HCT116 (cell line): ENCODE results near the gene BACH1. TPM values are rescaled to one million over a fixed set of nuclear protein-coding genes. Genes with fewer than 3 reads are reported as not detected.

Source experiments
- ATAC-seq: fragments of 200-7000 bp; cut with Tn5 transposase; 2 replicates; pipeline ENCODE4 v1.9.1; 2020; ENCODE audit warnings: mild to moderate bottlenecking, moderate library complexity
- BruUV-seq: library from RNA; stranded (reverse); fragments of 400-500 nt; replicated peaks from 2 replicates; lab custom pipeline; 2021; lab: Mats Ljungman, UMichigan
- CTCF ChIA-PET: fragments of 300-600 bp; sonication (Branson Sonifier 250); formaldehyde crosslinking; loops from one replicate; lab custom pipeline; 2021; ENCODE audit warnings: antibody characterized with exemption; lab: Charles Lee
- POLR2A ChIA-PET: fragments of 300-600, 350-600 bp; sonication (Branson Sonifier 250); formaldehyde crosslinking; loops from one replicate; lab custom pipeline; 2021; ENCODE audit warnings: antibody characterized with exemption; lab: Charles Lee
- RAD21 ChIA-PET, 2 experiments: fragments of 300-600 bp; sonication (Branson Sonifier 250); formaldehyde crosslinking; loops; one replicate each; lab custom pipeline; 2023; ENCODE audit warnings: low total read pairs in 2 of 2; ENCODE audit not compliant: uncharacterized antibody in 2 of 2, unreplicated experiment in 2 of 2, low non-redundant PET in 1 of 2; lab: Charles Lee
- DNase-seq: peaks from one replicate; pipeline ENCODE4 v3.0.0-alpha.2; 2010; ENCODE audit warnings: low read depth, low spot score
- H2AFZ ChIP-seq: fragments of 200-600 bp; shearing (Covaris generic), sonication (generic); 2 replicates; pipeline ENCODE4 v1.6.1; 2017; ENCODE audit warnings: low read depth, mixed run types, mixed read lengths, antibody characterized with exemption, low read length; ENCODE audit not compliant: poor library complexity, severe bottlenecking
- H3K27ac ChIP-seq: 2 replicates; pipeline ENCODE4 v1.5.1; 2012; ENCODE audit warnings: low read depth, low read length
- H3K27me3 ChIP-seq: fragments of 200-600 bp; sonication (generic); 2 replicates; pipeline ENCODE4 v1.6.1; 2016; ENCODE audit warnings: mixed run types, low read length, mixed read lengths; ENCODE audit not compliant: insufficient read depth
- H3K36me3 ChIP-seq, 2 experiments: fragments of 200-500 bp in 1 of 2; fragments of 200-600 bp in 1 of 2; sonication (Bioruptor generic) in 1 of 2; sonication (generic) in 1 of 2; 2 replicates each; pipeline versions ENCODE4 v1.5.1 to v1.6.1; 2014 to 2016; ENCODE audit warnings: low read length in 2 of 2, inconsistent platforms in 1 of 2, mixed read lengths in 1 of 2, mixed run types in 1 of 2; ENCODE audit not compliant: insufficient read depth in 2 of 2, control insufficient read depth in 1 of 2
- H3K4me1 ChIP-seq, 2 experiments: fragments of 200-600 bp in 1 of 2; sonication (generic) in 1 of 2; 2 replicates each; pipeline versions ENCODE4 v1.5.1 to v1.6.1; 2012 to 2017; ENCODE audit warnings: low read length in 2 of 2, inconsistent platforms in 1 of 2, mild to moderate bottlenecking in 1 of 2, mixed read lengths in 1 of 2, mixed run types in 1 of 2, moderate library complexity in 1 of 2; ENCODE audit not compliant: insufficient read depth in 2 of 2, control insufficient read depth in 1 of 2
- H3K4me2 ChIP-seq: fragments of 200-600 bp; sonication (generic); 2 replicates; pipeline ENCODE4 v1.6.1; 2017; ENCODE audit warnings: mixed run types, low read length, mixed read lengths
- H3K4me3 ChIP-seq, 2 experiments: fragments of 200-600 bp in 1 of 2; sonication (generic) in 1 of 2; replicated peaks in 1 of 2; 2 replicates each; pipeline ENCODE4 v1.5.1; 2011 to 2016; ENCODE audit warnings: low read length in 2 of 2, control low read depth in 1 of 2, low read depth in 1 of 2, mild to moderate bottlenecking in 1 of 2, mixed read lengths in 1 of 2, mixed run types in 1 of 2
- H3K79me2 ChIP-seq: fragments of 200-600 bp; sonication (generic); 2 replicates; pipeline ENCODE4 v1.6.1; 2017; ENCODE audit warnings: mild to moderate bottlenecking, mixed run types, low read length, moderate library complexity, mixed read lengths; ENCODE audit not compliant: insufficient read depth
- H3K9ac ChIP-seq: fragments of 200-600 bp; sonication (generic); 2 replicates; pipeline ENCODE4 v1.6.1; 2016; ENCODE audit warnings: low read length, mixed read lengths
- H3K9me2 ChIP-seq: fragments of 200-600 bp; sonication (generic), shearing (Covaris generic); 2 replicates; pipeline ENCODE4 v1.6.1; 2017; ENCODE audit warnings: mixed run types, mild to moderate bottlenecking, moderate library complexity; ENCODE audit not compliant: insufficient read depth
- H3K9me3 ChIP-seq, 2 experiments: fragments of 200-500 bp in 1 of 2; fragments of 200-600 bp in 1 of 2; sonication (Bioruptor generic) in 1 of 2; sonication (generic) in 1 of 2; 2 replicates each; pipeline ENCODE4 v1.6.1; 2014 to 2017; ENCODE audit warnings: low read length in 2 of 2, mixed read lengths in 2 of 2, inconsistent platforms in 1 of 2, low read depth in 1 of 2, mild to moderate bottlenecking in 1 of 2, mixed run types in 1 of 2, moderate library complexity in 1 of 2; ENCODE audit not compliant: control insufficient read depth in 1 of 2, insufficient read depth in 1 of 2
- H4K20me1 ChIP-seq: fragments of 200-600 bp; sonication (generic), shearing (Covaris generic); 2 replicates; pipeline ENCODE4 v1.6.1; 2017; ENCODE audit warnings: mixed run types, mild to moderate bottlenecking, moderate library complexity; ENCODE audit not compliant: insufficient read depth
- ATF3 ChIP-seq: IDR thresholded peaks from 2 replicates; pipeline ENCODE4 v1.6.1; 2012
- CBX3 ChIP-seq: IDR thresholded peaks from 2 replicates; pipeline ENCODE4 v1.6.1; 2012; ENCODE audit warnings: low read depth
- CTCF ChIP-seq, 3 experiments: fragments of 200-600 bp in 1 of 3; sonication (generic) in 1 of 3; IDR thresholded peaks in 2 of 3; conservative IDR thresholded peaks in 1 of 3; 2 replicates each; pipeline ENCODE4 v1.5.1; 2012 to 2017; ENCODE audit warnings: low read depth in 2 of 3, low read length in 2 of 3, antibody characterized with exemption in 1 of 3, borderline replicate concordance in 1 of 3, control low read depth in 1 of 3, mild to moderate bottlenecking in 1 of 3, mixed read lengths in 1 of 3, mixed run types in 1 of 3, moderate library complexity in 1 of 3; ENCODE audit not compliant: insufficient read depth in 1 of 3
- EZH2 ChIP-seq: fragments of 200-600 bp; sonication (generic); IDR thresholded peaks from 2 replicates; pipeline ENCODE4 v1.6.1; 2017; ENCODE audit warnings: antibody characterized with exemption, mixed run types
- EZH2phosphoT487 ChIP-seq: fragments of 200-600 bp; IDR thresholded peaks from 2 replicates; pipeline ENCODE4 v1.6.1; 2018; ENCODE audit warnings: antibody characterized with exemption, borderline replicate concordance
- JUND ChIP-seq: IDR thresholded peaks from 2 replicates; pipeline ENCODE4 v1.6.1; 2012
- MAX ChIP-seq: IDR thresholded peaks from 2 replicates; pipeline ENCODE4 v1.6.1; 2012
- POLR2A ChIP-seq: IDR thresholded peaks from 2 replicates; pipeline ENCODE4 v1.7.0; 2011; ENCODE audit warnings: borderline replicate concordance; ENCODE audit not compliant: insufficient read depth, insufficient read length; ENCODE audit errors: extremely low read depth
- POLR2AphosphoS5 ChIP-seq: IDR thresholded peaks from 2 replicates; pipeline ENCODE4 v1.6.1; 2011; ENCODE audit warnings: mild to moderate bottlenecking, low read depth, low read length, moderate library complexity
- SIN3A ChIP-seq: IDR thresholded peaks from 2 replicates; pipeline ENCODE4 v1.6.1; 2012; ENCODE audit warnings: low read depth
- SP1 ChIP-seq: IDR thresholded peaks from 2 replicates; pipeline ENCODE4 v1.6.1; 2012; ENCODE audit warnings: low read depth
- SRF ChIP-seq: IDR thresholded peaks from 2 replicates; pipeline ENCODE4 v1.6.1; 2012; ENCODE audit warnings: low read depth
- YY1 ChIP-seq: IDR thresholded peaks from 2 replicates; pipeline ENCODE4 v1.6.1; 2011; ENCODE audit warnings: low read length, low read depth, moderate library complexity, mild to moderate bottlenecking; ENCODE audit not compliant: insufficient replicate concordance; ENCODE audit errors: extremely low read depth
- ZBTB33 ChIP-seq: IDR thresholded peaks from 2 replicates; pipeline ENCODE4 v1.6.1; 2011; ENCODE audit warnings: mild to moderate bottlenecking, low read length, moderate library complexity; ENCODE audit not compliant: insufficient replicate concordance; ENCODE audit errors: extremely low read depth
- ZFX ChIP-seq: fragments of 450-650 bp; IDR thresholded peaks from 2 replicates; pipeline ENCODE4 v1.6.1; 2017
- intact Hi-C: fragments of 100-400 bp; cut with micrococcal nuclease; formaldehyde crosslinking; loops from 2 replicates; pipeline ENCODE4 v1.10.0; 2022
- total RNA-seq: library from RNA; stranded (reverse); gene quantifications from one replicate; pipeline ENCODE4 v1.2.1, GENCODE V29; 2021; ENCODE audit not compliant: unreplicated experiment

Gene BACH1
- total RNA-seq, 1 experiment from 2014 or later = 28.4 TPM

- Histone ChIP-seq H3K9me2 (no peaks in the 10 kb centered on the region), H3K4me1 (no peaks in the 10 kb centered on the region), H3K79me2 (no peaks in the 10 kb centered on the region; the same call in 1 of the 2 replicates), H3K36me3 (no peaks in the 10 kb centered on the region), H3K27ac (no peak overlapping the region), H3K4me3 (no peak overlapping the region), H2AFZ (no peak overlapping the region), H3K9ac (no peak overlapping the region), H4K20me1 (no peaks in the 10 kb centered on the region), H3K27me3 (no peaks in the 10 kb centered on the region), H3K9me3 (no peaks in the 10 kb centered on the region), H3K4me2 (no peak overlapping the region)
- ATAC-seq (no peak), DNase-seq (no peak)
- ChIA-PET POLR2A (no interaction called here), CTCF (interaction anchor here (1.5 kb wide), 1 partner anchor 183 kb away, joined by 6 read pairs; no protein-coding TSS in a partner anchor), RAD21 (no interaction called here)
- TF ChIP-seq POLR2AphosphoS5 (no peak), ATF3 (no peak), EZH2phosphoT487 (no peak), EZH2 (no peak), YY1 (no peak), CBX3 (no peak), JUND (no peak), CTCF (IDR thresholded peaks at IDR 0.05 in 2 of 3, conservative IDR thresholded peaks at IDR 0.05 in 1 of 3; ENCODE audit: borderline replicate concordance in 1 of 3, insufficient read depth in 1 of 3, low read depth in 2 of 3, low read length in 2 of 3) (no peak), SRF (no peak), ZFX (no peak), POLR2A (no peak), SIN3A (no peak), MAX (no peak), ZBTB33 (no peak), SP1 (no peak)
- intact Hi-C loops = loop anchor here (10.0 kb wide), 1 partner anchor 252 kb away; no protein-coding TSS in a partner anchor
- BruUV-seq = no TSS peak
Measured at GRCh38 chr21:29347274-29347681, 48.6 kb downstream of the BACH1 start.
